Neural cell (in vitro differentiated cells): Measurements from ENCODE around the gene MAP2. TPM values are rescaled to one million over a fixed set of nuclear protein-coding genes. Genes with fewer than 3 reads are reported as not detected.
A peak's percentile ranks its signal among the peaks of the same experiment; 100 is the strongest.

Experiments
- H2AFZ ChIP-seq: fragments of 200-600, 300-800 bp; sonication (generic), shearing (Covaris generic); 2 replicates; pipeline ENCODE4 v1.6.0; 2014; ENCODE audit warnings: low read depth, mild to moderate bottlenecking, antibody characterized with exemption, low read length, moderate library complexity
- H3F3A ChIP-seq: fragments of 200-600 bp; shearing (Covaris generic); 2 replicates; pipeline ENCODE4 v1.6.1; 2016; ENCODE audit warnings: mild to moderate bottlenecking, moderate library complexity, mixed read lengths, antibody characterized with exemption, low read length; ENCODE audit not compliant: insufficient read depth, poor library complexity, severe bottlenecking
- H3K27ac ChIP-seq: fragments of 200-600, 300-800 bp; sonication (generic), shearing (Covaris generic); 2 replicates; pipeline ENCODE4 v1.5.1; 2014; ENCODE audit warnings: mild to moderate bottlenecking, low read length, moderate library complexity
- H3K27me3 ChIP-seq: fragments of 300-800, 200-600 bp; sonication (generic), shearing (Covaris generic); 2 replicates; pipeline ENCODE4 v1.6.0; 2014; ENCODE audit warnings: mild to moderate bottlenecking, low read depth, low read length, moderate library complexity; ENCODE audit not compliant: insufficient read depth
- H3K36me3 ChIP-seq: fragments of 300-800, 200-600 bp; sonication (generic), shearing (Covaris generic); 2 replicates; pipeline ENCODE4 v1.5.1; 2014; ENCODE audit warnings: mild to moderate bottlenecking, antibody characterized with exemption, low read length, moderate library complexity; ENCODE audit not compliant: insufficient read depth
- H3K4me2 ChIP-seq: fragments of 300-800, 200-600 bp; sonication (generic), shearing (Covaris generic); 2 replicates; pipeline ENCODE4 v1.6.0; 2014; ENCODE audit warnings: mild to moderate bottlenecking, low read length
- H3K4me3 ChIP-seq: fragments of 300-800, 200-600 bp; sonication (generic), shearing (Covaris generic); 2 replicates; pipeline ENCODE4 v1.5.1; 2014; ENCODE audit warnings: mild to moderate bottlenecking, low read length, moderate library complexity
- H3K79me2 ChIP-seq: fragments of 200-600 bp; shearing (Covaris generic); replicated peaks from 2 replicates; pipeline ENCODE4 v1.6.0; 2014; ENCODE audit warnings: mild to moderate bottlenecking, low read length, moderate library complexity; ENCODE audit not compliant: insufficient read depth
- H3K9ac ChIP-seq: fragments of 300-800, 200-600 bp; sonication (generic), shearing (Covaris generic); 2 replicates; pipeline ENCODE4 v1.6.1; 2016; ENCODE audit warnings: mild to moderate bottlenecking, low read length, mixed read lengths
- H3K9me2 ChIP-seq: fragments of 200-600 bp; shearing (Covaris generic); 2 replicates; pipeline ENCODE4 v1.6.1; 2016; ENCODE audit warnings: mild to moderate bottlenecking, low read length, mixed read lengths; ENCODE audit not compliant: insufficient read depth
- H3K9me3 ChIP-seq: fragments of 200-600, 300-800 bp; sonication (generic), shearing (Covaris generic); 2 replicates; pipeline ENCODE4 v1.6.1; 2016; ENCODE audit warnings: mild to moderate bottlenecking, mixed run types, low read length, moderate library complexity, mixed read lengths
- H4K20me1 ChIP-seq: fragments of 200-600 bp; shearing (Covaris generic); 2 replicates; pipeline ENCODE4 v1.6.1; 2016; ENCODE audit warnings: mild to moderate bottlenecking, mixed run types; ENCODE audit not compliant: insufficient read depth
- EP300 ChIP-seq: fragments of 450-650 bp; conservative IDR thresholded peaks from 2 replicates; pipeline ENCODE4 v1.6.1; 2014; ENCODE audit warnings: antibody characterized with exemption, mild to moderate bottlenecking, moderate library complexity; ENCODE audit not compliant: poor library complexity, severe bottlenecking
- EZH2 ChIP-seq: fragments of 200-600, 300-800 bp; shearing (Covaris generic), sonication (generic); IDR thresholded peaks from 2 replicates; pipeline ENCODE4 v1.6.1; 2014; ENCODE audit warnings: antibody characterized with exemption, low read length, borderline replicate concordance, mild to moderate bottlenecking; ENCODE audit not compliant: insufficient read depth, poor library complexity, severe bottlenecking
- SMC3 ChIP-seq: fragments of 450-650 bp; conservative IDR thresholded peaks from 2 replicates; pipeline ENCODE4 v1.6.1; 2014; ENCODE audit warnings: antibody characterized with exemption, mild to moderate bottlenecking, moderate library complexity; ENCODE audit not compliant: poor library complexity
- polyA plus RNA-seq: library from polyadenylated mRNA; depleted of rRNA; stranded (reverse); fragments of >200 nt; gene quantifications from 2 replicates; pipeline ENCODE4 v1.2.3, GENCODE V29; 2014
- TF ChIP-seq, protein P1 (sequence below): IDR thresholded peaks from 2 replicates; pipeline ENCODE4 v1.6.1; 2012; ENCODE audit warnings: borderline replicate concordance

Gene MAP2
- polyA plus RNA-seq, 1 donor from 2014 or later: 450 TPM

- no peak overlapping the region for H3K4me2 ChIP-seq
- peaks cover 33% of the 10 kb centered on the region for H3K79me2 ChIP-seq
- peaks cover 4% of the 10 kb centered on the region for H3F3A ChIP-seq
- no peaks in the 10 kb centered on the region for H3K9me2 ChIP-seq
- H3K27ac ChIP-seq: no peak overlapping the region
- H3K9me3 ChIP-seq: peaks cover 4% of the 10 kb centered on the region
- H3K4me3 ChIP-seq: no peak overlapping the region
- H4K20me1 ChIP-seq: no peaks in the 10 kb centered on the region
- no peak overlapping the region for H3K9ac ChIP-seq
- TF ChIP-seq, protein P1, sequence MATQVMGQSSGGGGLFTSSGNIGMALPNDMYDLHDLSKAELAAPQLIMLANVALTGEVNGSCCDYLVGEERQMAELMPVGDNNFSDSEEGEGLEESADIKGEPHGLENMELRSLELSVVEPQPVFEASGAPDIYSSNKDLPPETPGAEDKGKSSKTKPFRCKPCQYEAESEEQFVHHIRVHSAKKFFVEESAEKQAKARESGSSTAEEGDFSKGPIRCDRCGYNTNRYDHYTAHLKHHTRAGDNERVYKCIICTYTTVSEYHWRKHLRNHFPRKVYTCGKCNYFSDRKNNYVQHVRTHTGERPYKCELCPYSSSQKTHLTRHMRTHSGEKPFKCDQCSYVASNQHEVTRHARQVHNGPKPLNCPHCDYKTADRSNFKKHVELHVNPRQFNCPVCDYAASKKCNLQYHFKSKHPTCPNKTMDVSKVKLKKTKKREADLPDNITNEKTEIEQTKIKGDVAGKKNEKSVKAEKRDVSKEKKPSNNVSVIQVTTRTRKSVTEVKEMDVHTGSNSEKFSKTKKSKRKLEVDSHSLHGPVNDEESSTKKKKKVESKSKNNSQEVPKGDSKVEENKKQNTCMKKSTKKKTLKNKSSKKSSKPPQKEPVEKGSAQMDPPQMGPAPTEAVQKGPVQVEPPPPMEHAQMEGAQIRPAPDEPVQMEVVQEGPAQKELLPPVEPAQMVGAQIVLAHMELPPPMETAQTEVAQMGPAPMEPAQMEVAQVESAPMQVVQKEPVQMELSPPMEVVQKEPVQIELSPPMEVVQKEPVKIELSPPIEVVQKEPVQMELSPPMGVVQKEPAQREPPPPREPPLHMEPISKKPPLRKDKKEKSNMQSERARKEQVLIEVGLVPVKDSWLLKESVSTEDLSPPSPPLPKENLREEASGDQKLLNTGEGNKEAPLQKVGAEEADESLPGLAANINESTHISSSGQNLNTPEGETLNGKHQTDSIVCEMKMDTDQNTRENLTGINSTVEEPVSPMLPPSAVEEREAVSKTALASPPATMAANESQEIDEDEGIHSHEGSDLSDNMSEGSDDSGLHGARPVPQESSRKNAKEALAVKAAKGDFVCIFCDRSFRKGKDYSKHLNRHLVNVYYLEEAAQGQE: no peak
- no peaks in the 10 kb centered on the region for H3K27me3 ChIP-seq
- H2AFZ ChIP-seq: no peak overlapping the region
- H3K36me3 ChIP-seq: no peaks in the 10 kb centered on the region
Measured at GRCh38 chr2:209422191-209422754, 1.6 kb upstream of the MAP2 start.

DNA sequence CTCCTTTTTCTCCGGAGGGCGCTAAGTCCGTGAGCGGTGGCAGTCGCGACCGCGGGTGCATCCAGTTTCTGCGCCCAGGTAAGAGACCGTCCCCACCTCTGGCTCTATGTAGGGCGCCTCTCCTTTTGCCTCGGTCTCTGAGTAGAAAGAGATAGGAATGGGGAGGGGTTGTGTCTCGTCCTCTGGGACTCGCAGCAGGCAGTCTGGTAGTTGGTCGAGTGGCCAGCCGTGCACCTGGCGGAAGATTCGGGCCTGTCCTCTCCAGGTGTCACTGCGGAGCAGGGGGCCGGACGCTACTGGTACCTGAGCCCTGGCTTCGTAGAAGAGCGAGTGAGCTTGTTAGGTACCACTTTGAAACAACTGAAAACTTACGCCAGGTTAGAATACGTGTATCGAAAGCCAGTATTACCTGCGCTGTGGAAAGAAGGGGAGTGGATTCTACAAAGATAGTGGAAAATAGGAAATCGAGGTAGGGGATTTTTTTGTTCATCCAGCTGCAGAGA lies 403 bp downstream of the MAP2 start:
- H3K36me3 ChIP-seq: no peaks in the 10 kb centered on the region
- no peak overlapping the region for H3K4me2 ChIP-seq
- peaks cover 4% of the 10 kb centered on the region for H4K20me1 ChIP-seq
- no peak for TF ChIP-seq SMC3
- TF ChIP-seq EZH2: no peak
- TF ChIP-seq, protein P1: no peak
- no peak for TF ChIP-seq EP300
- H3F3A ChIP-seq: peaks cover 4% of the 10 kb centered on the region
- H3K4me3 ChIP-seq: peak overlapping the region; percentile 94
- peak overlapping the region; percentile 92 for H3K9ac ChIP-seq
- no peaks in the 10 kb centered on the region for H3K27me3 ChIP-seq
- H3K79me2 ChIP-seq: peaks cover 51% of the 10 kb centered on the region
- H3K9me3 ChIP-seq: peaks cover 4% of the 10 kb centered on the region
- peak overlapping the region; percentile 41 for H2AFZ ChIP-seq
- H3K9me2 ChIP-seq: no peaks in the 10 kb centered on the region
- peak overlapping the region; percentile 93 for H3K27ac ChIP-seq
